HEK293 (cell line): ENCODE results near the gene GMDS.

Experiments
- CTCF ChIA-PET: fragments of 350-600 bp; formaldehyde crosslinking; extraction: SDS; loops from one replicate; lab custom pipeline; 2021; ENCODE audit warnings: antibody characterized with exemption; lab: Yijun Ruan, JAX
- POLR2A ChIA-PET: fragments of 300-600 bp; formaldehyde crosslinking; extraction: SDS; loops from one replicate; lab custom pipeline; 2020; ENCODE audit warnings: antibody characterized with exemption, inconsistent platforms; lab: Yijun Ruan, JAX
- H3K27ac ChIP-seq: fragments of 200-500 bp; sonication (Bioruptor generic); 2 replicates; pipeline ENCODE4 v1.5.1; 2014; ENCODE audit warnings: low read depth, low read length, control low read depth, inconsistent platforms; ENCODE audit errors: extremely low read depth
- H3K36me3 ChIP-seq, 2 experiments: fragments of 200-500 bp in 1 of 2; sonication (Bioruptor generic) in 1 of 2; 1 replicate in 1 of 2; 2 replicates in 1 of 2; pipeline ENCODE4 v1.5.1; 2014 to 2017; ENCODE audit warnings: inconsistent platforms in 2 of 2, low read length in 2 of 2; ENCODE audit not compliant: control insufficient read depth in 2 of 2, insufficient read depth in 1 of 2
- H3K4me1 ChIP-seq: fragments of 200-500 bp; sonication (Bioruptor generic); 2 replicates; pipeline ENCODE4 v1.5.1; 2014; ENCODE audit warnings: mild to moderate bottlenecking, low read length, inconsistent platforms; ENCODE audit not compliant: control insufficient read depth, insufficient read depth
- H3K4me3 ChIP-seq: 2 replicates; pipeline ENCODE4 v1.5.1; 2011; ENCODE audit warnings: low read depth, mild to moderate bottlenecking, control low read depth, low read length, moderate library complexity
- H3K9me3 ChIP-seq: fragments of 200-500 bp; sonication (Bioruptor generic); 2 replicates; pipeline ENCODE4 v1.5.1; 2014; ENCODE audit warnings: low read depth, low read length, inconsistent platforms; ENCODE audit not compliant: control insufficient read depth, insufficient read depth
- EGR2 ChIP-seq: fragments of 450-650 bp; formaldehyde crosslinking; IDR thresholded peaks from 2 replicates; pipeline ENCODE4 v1.5.1; 2016; ENCODE audit warnings: low read depth, missing biosample characterization, missing genetic modification characterization
- GFI1B ChIP-seq: fragments of 450-650 bp; formaldehyde crosslinking; IDR thresholded peaks from 2 replicates; pipeline ENCODE4 v1.5.1; 2016; ENCODE audit warnings: missing biosample characterization, missing genetic modification characterization
- TRIM28 ChIP-seq: IDR thresholded peaks from 2 replicates; pipeline ENCODE4 v1.6.1; 2011; ENCODE audit warnings: low read length, control low read depth, borderline replicate concordance
- ZBTB20 ChIP-seq: fragments of 450-650 bp; formaldehyde crosslinking; IDR thresholded peaks from 2 replicates; pipeline ENCODE4 v1.5.1; 2016; ENCODE audit warnings: missing biosample characterization, missing genetic modification characterization
- ZBTB7A ChIP-seq: fragments of 450-650 bp; formaldehyde crosslinking; IDR thresholded peaks from 2 replicates; pipeline ENCODE4 v1.5.1; 2016; ENCODE audit warnings: low read depth, missing biosample characterization, missing genetic modification characterization
- ZFP3 ChIP-seq: fragments of 450-650 bp; formaldehyde crosslinking; IDR thresholded peaks from 2 replicates; pipeline ENCODE4 v1.5.1; 2016; ENCODE audit warnings: low read depth, missing biosample characterization, missing genetic modification characterization
- ZNF10 ChIP-seq: fragments of 450-650 bp; formaldehyde crosslinking; IDR thresholded peaks from 2 replicates; pipeline ENCODE4 v1.5.1; 2017; ENCODE audit warnings: missing biosample characterization, missing genetic modification characterization
- ZNF132 ChIP-seq: fragments of 450-650 bp; formaldehyde crosslinking; IDR thresholded peaks from 2 replicates; pipeline ENCODE4 v1.5.1; 2017; ENCODE audit warnings: missing biosample characterization, missing genetic modification characterization, borderline replicate concordance
- ZNF148 ChIP-seq: fragments of 450-650 bp; formaldehyde crosslinking; IDR thresholded peaks from 2 replicates; pipeline ENCODE4 v1.5.0; 2017; ENCODE audit warnings: missing biosample characterization, missing genetic modification characterization, borderline replicate concordance
- ZNF175 ChIP-seq: fragments of 450-650 bp; formaldehyde crosslinking; IDR thresholded peaks from 2 replicates; pipeline ENCODE4 v1.5.1; 2016; ENCODE audit warnings: missing biosample characterization, missing genetic modification characterization
- ZNF211 ChIP-seq: fragments of 450-650 bp; formaldehyde crosslinking; IDR thresholded peaks from 2 replicates; pipeline ENCODE4 v1.5.1; 2016; ENCODE audit warnings: low read depth, missing biosample characterization, missing genetic modification characterization
- ZNF37A ChIP-seq: fragments of 450-650 bp; IDR thresholded peaks from 2 replicates; pipeline ENCODE4 v1.5.1; 2018; ENCODE audit warnings: missing biosample characterization, missing genetic modification characterization
- ZNF48 ChIP-seq: fragments of 450-650 bp; formaldehyde crosslinking; IDR thresholded peaks from 2 replicates; pipeline ENCODE4 v1.5.1; 2016; ENCODE audit warnings: missing biosample characterization, missing genetic modification characterization
- ZNF501 ChIP-seq: fragments of 450-650 bp; formaldehyde crosslinking; IDR thresholded peaks from 2 replicates; pipeline ENCODE4 v1.5.1; 2016; ENCODE audit warnings: missing biosample characterization, missing genetic modification characterization
- ZNF600 ChIP-seq: fragments of 450-650 bp; formaldehyde crosslinking; IDR thresholded peaks from 2 replicates; pipeline ENCODE4 v1.5.1; 2016; ENCODE audit warnings: missing biosample characterization, missing genetic modification characterization
- ZNF623 ChIP-seq: fragments of 450-650 bp; formaldehyde crosslinking; IDR thresholded peaks from 2 replicates; pipeline ENCODE4 v1.5.1; 2016; ENCODE audit warnings: missing biosample characterization, missing genetic modification characterization
- ZNF624 ChIP-seq: fragments of 450-650 bp; formaldehyde crosslinking; IDR thresholded peaks from 2 replicates; pipeline ENCODE4 v1.5.1; 2017; ENCODE audit warnings: missing biosample characterization, missing genetic modification characterization
- ZNF629 ChIP-seq: fragments of 450-650 bp; formaldehyde crosslinking; IDR thresholded peaks from 2 replicates; pipeline ENCODE4 v1.5.1; 2017; ENCODE audit warnings: missing biosample characterization, missing genetic modification characterization
- ZNF792 ChIP-seq: fragments of 450-650 bp; formaldehyde crosslinking; IDR thresholded peaks from 2 replicates; pipeline ENCODE4 v1.5.1; 2016; ENCODE audit warnings: missing biosample characterization, missing genetic modification characterization
- ZNF843 ChIP-seq: fragments of 450-650 bp; formaldehyde crosslinking; IDR thresholded peaks from 2 replicates; pipeline ENCODE4 v1.5.1; 2016; ENCODE audit warnings: missing biosample characterization, missing genetic modification characterization
- ZSCAN23 ChIP-seq: fragments of 450-650 bp; formaldehyde crosslinking; IDR thresholded peaks from 2 replicates; pipeline ENCODE4 v1.5.1; 2016; ENCODE audit warnings: missing biosample characterization, missing genetic modification characterization
- TF ChIP-seq, protein P1 (sequence below): fragments of 450-650 bp; formaldehyde crosslinking; IDR thresholded peaks from 2 replicates; pipeline ENCODE4 v1.5.1; 2016; ENCODE audit warnings: missing biosample characterization, missing genetic modification characterization
- TF ChIP-seq, protein P2 (sequence below): fragments of 450-650 bp; formaldehyde crosslinking; IDR thresholded peaks from 2 replicates; pipeline ENCODE4 v1.5.1; 2016; ENCODE audit warnings: missing biosample characterization, missing genetic modification characterization
- TF ChIP-seq, protein P3 (sequence below): fragments of 450-650 bp; formaldehyde crosslinking; IDR thresholded peaks from 2 replicates; pipeline ENCODE4 v1.5.1; 2016; ENCODE audit warnings: missing biosample characterization, missing genetic modification characterization

Gene GMDS

GRCh38 chr6:1687402-1687801 lies 558.0 kb downstream of the GMDS start:
- no peak overlapping the region for H3K4me3 ChIP-seq
- H3K4me1 ChIP-seq = peaks cover 18% of the 10 kb centered on the region
- no peaks in the 10 kb centered on the region for H3K9me3 ChIP-seq
- TF ChIP-seq, protein P1, sequence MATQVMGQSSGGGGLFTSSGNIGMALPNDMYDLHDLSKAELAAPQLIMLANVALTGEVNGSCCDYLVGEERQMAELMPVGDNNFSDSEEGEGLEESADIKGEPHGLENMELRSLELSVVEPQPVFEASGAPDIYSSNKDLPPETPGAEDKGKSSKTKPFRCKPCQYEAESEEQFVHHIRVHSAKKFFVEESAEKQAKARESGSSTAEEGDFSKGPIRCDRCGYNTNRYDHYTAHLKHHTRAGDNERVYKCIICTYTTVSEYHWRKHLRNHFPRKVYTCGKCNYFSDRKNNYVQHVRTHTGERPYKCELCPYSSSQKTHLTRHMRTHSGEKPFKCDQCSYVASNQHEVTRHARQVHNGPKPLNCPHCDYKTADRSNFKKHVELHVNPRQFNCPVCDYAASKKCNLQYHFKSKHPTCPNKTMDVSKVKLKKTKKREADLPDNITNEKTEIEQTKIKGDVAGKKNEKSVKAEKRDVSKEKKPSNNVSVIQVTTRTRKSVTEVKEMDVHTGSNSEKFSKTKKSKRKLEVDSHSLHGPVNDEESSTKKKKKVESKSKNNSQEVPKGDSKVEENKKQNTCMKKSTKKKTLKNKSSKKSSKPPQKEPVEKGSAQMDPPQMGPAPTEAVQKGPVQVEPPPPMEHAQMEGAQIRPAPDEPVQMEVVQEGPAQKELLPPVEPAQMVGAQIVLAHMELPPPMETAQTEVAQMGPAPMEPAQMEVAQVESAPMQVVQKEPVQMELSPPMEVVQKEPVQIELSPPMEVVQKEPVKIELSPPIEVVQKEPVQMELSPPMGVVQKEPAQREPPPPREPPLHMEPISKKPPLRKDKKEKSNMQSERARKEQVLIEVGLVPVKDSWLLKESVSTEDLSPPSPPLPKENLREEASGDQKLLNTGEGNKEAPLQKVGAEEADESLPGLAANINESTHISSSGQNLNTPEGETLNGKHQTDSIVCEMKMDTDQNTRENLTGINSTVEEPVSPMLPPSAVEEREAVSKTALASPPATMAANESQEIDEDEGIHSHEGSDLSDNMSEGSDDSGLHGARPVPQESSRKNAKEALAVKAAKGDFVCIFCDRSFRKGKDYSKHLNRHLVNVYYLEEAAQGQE (tag by site-specific recombination) = peak; percentile 79
- no peak for TF ChIP-seq ZNF624 (tag by site-specific recombination)
- no peaks in the 10 kb centered on the region for H3K36me3 ChIP-seq
- H3K27ac ChIP-seq = no peak overlapping the region; the same call in 1 of the 2 replicates
- ChIA-PET POLR2A (interaction anchor here (1.7 to 3.2 kb wide), 4 partner anchors 20 to 77 kb away, joined by 4 to 10 read pairs (median 8); partner anchors contain the start of gene FOXC1), CTCF (interaction anchor here (0.9 to 2.1 kb wide), 18 partner anchors 9 to 761 kb away, joined by 3 to 15 read pairs (median 4); no protein-coding TSS in a partner anchor)

- ChIA-PET CTCF (interaction anchor here (0.6 to 2.1 kb wide), 32 partner anchors 8 to 1171 kb away, joined by 3 to 15 read pairs (median 4); no protein-coding TSS in a partner anchor), POLR2A (interaction anchor here (1.0 to 3.2 kb wide), 6 partner anchors 19 to 76 kb away, joined by 3 to 10 read pairs (median 5); partner anchors contain the start of gene FOXC1)
- Histone ChIP-seq H3K4me3 (no peak overlapping the region), H3K36me3 (no peaks in the 10 kb centered on the region), H3K27ac (peak overlapping the region; percentile 76), H3K4me1 (peaks cover 18% of the 10 kb centered on the region), H3K9me3 (no peaks in the 10 kb centered on the region)
- TF ChIP-seq, protein P2, sequence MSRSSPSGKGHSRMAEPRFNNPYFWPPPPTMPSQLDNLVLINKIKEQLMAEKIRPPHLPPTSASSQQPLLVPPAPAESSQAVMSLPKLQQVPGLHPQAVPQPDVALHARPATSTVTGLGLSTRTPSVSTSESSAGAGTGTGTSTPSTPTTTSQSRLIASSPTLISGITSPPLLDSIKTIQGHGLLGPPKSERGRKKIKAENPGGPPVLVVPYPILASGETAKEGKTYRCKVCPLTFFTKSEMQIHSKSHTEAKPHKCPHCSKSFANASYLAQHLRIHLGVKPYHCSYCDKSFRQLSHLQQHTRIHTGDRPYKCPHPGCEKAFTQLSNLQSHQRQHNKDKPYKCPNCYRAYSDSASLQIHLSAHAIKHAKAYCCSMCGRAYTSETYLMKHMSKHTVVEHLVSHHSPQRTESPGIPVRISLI = no peak
- TF ChIP-seq ZNF48 (no peak), TRIM28 (0 out of 2 replicates have a peak, but pooled peaks have one; percentile 57), ZBTB20 (tag by site-specific recombination) (peak; percentile 17; the same call in 1 of the 2 replicates), ZNF148 (tag by site-specific recombination) (no peak), ZBTB7A (no peak), ZSCAN23 (tag by site-specific recombination) (no peak), ZNF211 (tag by site-specific recombination) (no peak), GFI1B (tag by site-specific recombination) (peak; percentile 84; the same call in 1 of the 2 replicates), ZNF132 (no peak), ZNF10 (tag by site-specific recombination) (no peak; the same call in 1 of the 2 replicates), ZNF623 (tag by site-specific recombination) (no peak), ZNF600 (tag by site-specific recombination) (peak; percentile 100), ZNF629 (tag by site-specific recombination) (peak; percentile 86), ZNF792 (peak; percentile 65; the same call in 1 of the 2 replicates), ZNF843 (peak; percentile 80), ZNF175 (tag by site-specific recombination) (no peak), ZNF37A (tag by site-specific recombination) (no peak), ZNF501 (tag by site-specific recombination) (no peak), ZFP3 (no peak), EGR2 (tag by site-specific recombination) (no peak)
- TF ChIP-seq, protein P3, sequence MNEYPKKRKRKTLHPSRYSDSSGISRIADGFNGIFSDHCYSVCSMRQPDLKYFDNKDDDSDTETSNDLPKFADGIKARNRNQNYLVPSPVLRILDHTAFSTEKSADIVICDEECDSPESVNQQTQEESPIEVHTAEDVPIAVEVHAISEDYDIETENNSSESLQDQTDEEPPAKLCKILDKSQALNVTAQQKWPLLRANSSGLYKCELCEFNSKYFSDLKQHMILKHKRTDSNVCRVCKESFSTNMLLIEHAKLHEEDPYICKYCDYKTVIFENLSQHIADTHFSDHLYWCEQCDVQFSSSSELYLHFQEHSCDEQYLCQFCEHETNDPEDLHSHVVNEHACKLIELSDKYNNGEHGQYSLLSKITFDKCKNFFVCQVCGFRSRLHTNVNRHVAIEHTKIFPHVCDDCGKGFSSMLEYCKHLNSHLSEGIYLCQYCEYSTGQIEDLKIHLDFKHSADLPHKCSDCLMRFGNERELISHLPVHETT (tag by site-specific recombination) = peak; percentile 46; the same call in 1 of the 2 replicates
Observed at GRCh38 chr6:1686117-1687098, 559.0 kb downstream of the GMDS start.
